ENCODE results near the gene TRPC4AP.

DNA sequence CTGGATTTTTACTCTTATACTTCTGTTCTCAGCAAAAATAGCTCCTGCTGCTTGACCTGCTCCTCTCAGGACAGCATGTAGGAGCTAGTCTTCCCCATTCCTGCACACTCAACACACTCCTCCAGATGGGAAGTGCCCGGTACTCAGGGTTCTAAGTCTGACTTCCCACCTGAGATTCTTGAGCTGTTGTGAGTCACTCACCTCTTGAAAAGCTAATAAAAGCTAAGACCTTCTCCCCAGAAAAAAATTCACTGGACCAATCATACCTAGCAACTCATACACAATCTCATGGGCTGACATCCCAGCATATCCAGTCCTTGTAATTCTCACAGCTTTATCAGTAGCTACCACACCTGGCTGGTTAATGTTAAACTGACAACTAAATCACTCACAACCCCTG, 53.5 kb downstream of the TRPC4AP start:
- no peak for TF ChIP-seq POLR2A (IDR thresholded peaks at IDR 0.05)
- no peak for TF ChIP-seq CTCF (IDR thresholded peaks at IDR 0.05)
